Ovary (tissue), 3 donors: ENCODE data around the gene RANBP10.

Experiments used
- CTCF ChIP-seq, 3 donors: fragments of 450-650 bp in 2 of 3; fragments of 200-600 bp in 1 of 3; IDR thresholded peaks; one replicate each; pipeline versions ENCODE4 v1.5.1 to v1.8.0; 2016 to 2022; ENCODE audit warnings: antibody characterized with exemption in 3 of 3, mild to moderate bottlenecking in 1 of 3
- POLR2A ChIP-seq: fragments of 450-650 bp; IDR thresholded peaks from one replicate; pipeline ENCODE4 v1.6.1; 2017; ENCODE audit warnings: antibody characterized with exemption, mild to moderate bottlenecking, moderate library complexity
- donor health status: DM: no; HTN: no; CAD: no.

GRCh38 chr16:67764158-67764667 is 42.1 kb downstream of the RANBP10 start:
- TF ChIP-seq CTCF (IDR thresholded peaks at IDR 0.05) (no peak), POLR2A (no peak)
